SKM-1 (cell line): ENCODE measurements around the gene GDPD4.
"Not testable (repeated sequence)": the region's sequence is repeated elsewhere in the genome, so short reads cannot be mapped to it uniquely, and the experiment has no call there.

ENCODE experiments used
- DNase-seq: peaks from one replicate; lab custom pipeline; 2025; ENCODE audit not compliant: unreplicated experiment; lab: John Stamatoyannopoulos, UW

Gene GDPD4

GRCh38 chr11:77300028-77300427 lies 1.5 kb downstream of the GDPD4 start:
- not testable (repeated sequence) for DNase-seq

DNA sequence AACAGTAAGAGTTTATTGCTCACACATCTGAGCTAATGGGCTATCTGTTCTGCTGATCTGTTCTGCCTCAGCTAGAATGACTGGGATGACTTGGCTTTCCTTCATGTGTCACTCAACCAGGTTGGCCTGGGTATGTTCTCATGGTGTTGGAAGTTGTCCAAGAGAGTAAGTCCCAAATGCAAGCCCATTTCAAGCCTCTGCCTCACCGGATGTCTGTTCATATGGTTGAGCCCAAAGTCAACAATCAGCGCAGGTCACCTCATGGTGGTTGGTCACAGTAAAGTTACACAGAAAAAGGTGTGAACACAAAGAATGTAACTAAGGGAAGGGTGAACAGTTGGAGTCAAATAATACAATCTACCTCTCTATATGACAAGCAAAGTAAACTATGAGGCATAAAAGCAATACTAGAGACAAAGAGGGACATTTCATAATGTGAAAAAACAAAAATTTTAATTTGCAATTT lies 1.9 kb downstream of the GDPD4 start:
- no peak for DNase-seq

GRCh38 chr11:77294040-77294439 lies 7.4 kb downstream of the GDPD4 start:
- DNase-seq, result no peak

- DNase-seq, result no peak
Observed at GRCh38 chr11:77289737-77290136, 11.7 kb downstream of the GDPD4 start.

- DNase-seq, result no peak
Observed at GRCh38 chr11:77287615-77288273, 13.7 kb downstream of the GDPD4 start.

GRCh38 chr11:77287136-77287535 lies 14.3 kb downstream of the GDPD4 start:
- no peak for DNase-seq

DNA sequence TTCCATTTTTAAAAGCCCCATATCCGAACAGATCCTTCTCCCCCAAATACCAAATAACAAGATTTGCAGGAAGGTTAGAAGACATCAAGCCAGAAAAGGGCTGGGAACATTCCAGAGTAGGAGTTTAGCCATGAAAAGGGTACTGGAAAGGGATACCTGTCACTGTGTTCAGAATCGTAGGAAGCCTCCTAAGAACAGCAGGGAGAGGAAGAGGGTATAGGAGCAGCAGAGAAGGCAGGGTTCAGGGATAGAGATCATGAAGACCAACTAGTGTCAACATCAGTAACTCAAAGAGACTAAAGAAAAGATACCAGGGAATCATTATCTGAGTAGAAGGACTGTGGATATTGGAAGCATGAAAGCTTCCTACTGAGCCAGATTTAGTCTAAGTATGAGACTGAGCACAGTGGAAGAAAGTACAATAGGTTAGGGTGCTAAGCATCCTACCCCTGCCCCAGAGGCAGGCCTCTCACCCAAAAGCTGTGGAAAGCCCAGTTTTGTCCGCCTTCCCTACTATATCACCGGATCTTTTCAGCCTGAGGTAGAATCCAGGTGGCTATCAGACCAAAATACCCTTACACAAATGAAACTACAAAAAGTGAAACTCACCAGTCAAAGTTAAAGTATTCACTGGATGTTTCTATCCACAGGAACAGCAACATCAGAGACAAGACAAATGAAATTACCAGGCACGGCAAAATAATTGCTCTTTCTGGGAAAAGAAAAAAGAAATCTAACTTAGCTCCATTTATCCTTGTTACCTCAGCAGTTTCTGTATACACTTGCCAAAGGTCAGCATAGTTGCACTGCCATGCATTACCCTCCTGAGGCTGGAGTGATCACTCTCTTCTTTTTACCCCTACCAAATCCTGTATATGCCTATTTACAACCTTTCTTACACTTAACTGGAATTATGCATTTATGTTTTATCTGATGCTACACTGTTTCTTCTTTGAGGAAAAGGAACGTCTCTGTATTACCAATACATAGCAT lies 16.7 kb downstream of the GDPD4 start:
- no peak for DNase-seq

DNA sequence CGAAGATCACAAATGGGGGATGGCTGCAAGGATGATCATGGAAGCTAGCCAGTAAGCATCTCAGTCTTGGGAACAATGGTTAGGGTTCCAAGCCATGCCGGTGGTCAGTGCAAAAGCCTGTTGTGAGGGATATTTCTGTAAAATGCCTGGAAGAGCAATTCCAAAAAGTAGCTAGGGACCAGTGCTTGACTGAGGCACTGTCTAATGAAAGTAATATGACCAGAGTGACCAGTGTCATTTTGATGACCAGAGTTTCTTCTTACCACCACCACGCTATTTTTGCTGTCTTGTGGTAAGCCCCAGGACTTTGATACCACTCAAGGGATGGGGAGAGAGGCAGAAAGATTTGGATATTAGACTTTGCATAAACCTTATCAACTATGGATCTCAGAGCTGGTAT lies 18.4 kb downstream of the GDPD4 start:
- no peak for DNase-seq

DNA sequence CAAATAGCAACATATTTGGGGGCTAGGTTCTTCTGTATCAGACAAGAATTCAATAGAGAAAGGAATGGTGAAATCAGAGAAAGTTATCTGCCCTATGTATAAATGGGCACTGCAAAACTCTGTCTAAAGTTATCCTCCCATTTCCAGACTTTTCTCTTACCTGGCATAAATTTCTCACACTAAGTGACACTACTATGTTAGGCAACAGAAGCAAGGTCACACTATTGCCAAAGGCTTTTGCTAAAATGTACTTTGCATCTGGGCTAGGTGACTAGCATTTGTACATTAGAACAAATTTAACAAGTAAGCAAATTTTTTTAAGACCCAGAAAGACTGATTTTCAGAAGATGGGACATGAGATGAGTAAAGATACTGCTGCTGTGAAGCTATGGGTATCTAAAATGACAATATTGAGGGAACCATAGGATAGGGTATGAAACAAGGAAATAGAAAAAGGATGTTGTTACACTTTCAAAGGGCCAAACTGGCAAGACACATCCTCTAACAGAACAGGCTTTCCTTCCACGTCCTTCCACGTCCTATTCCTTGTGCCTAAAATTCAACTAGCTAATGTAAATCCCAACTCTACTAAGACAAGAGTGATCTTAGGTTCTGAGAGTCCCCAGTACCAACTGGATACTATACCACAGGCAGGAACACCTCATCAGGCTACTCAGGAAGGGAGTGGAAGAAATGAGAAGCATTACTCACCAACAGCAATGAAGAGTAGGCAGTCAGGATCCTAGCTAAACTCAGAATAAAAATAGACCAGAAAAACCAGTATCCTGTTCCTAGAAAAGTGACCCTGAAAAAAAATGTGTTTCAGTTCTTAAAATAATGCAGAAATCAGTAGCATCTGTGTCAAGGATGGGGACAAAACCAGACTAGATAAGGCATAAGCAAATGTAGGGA lies 22.6 kb downstream of the GDPD4 start:
- no peak for DNase-seq

DNA sequence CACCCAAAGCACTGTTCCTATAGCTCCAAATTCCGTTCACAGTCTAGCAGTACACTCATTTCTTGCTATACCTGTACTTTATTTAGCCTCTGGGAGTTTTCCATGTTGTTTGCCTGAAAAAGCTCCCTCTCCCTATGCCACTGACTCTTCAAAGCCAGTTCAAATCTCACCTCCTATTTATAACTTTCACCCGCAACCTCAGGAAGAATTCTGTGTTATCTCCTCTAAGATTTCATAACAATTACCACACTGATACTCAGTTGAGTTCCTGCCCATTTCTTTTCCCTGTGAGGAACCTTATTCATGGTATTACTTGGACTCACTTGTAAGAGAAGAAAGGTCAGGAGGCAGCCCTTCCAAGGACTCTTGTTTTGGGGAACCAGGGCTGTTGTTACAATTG lies 25.2 kb downstream of the GDPD4 start:
- DNase-seq, result no peak

DNA sequence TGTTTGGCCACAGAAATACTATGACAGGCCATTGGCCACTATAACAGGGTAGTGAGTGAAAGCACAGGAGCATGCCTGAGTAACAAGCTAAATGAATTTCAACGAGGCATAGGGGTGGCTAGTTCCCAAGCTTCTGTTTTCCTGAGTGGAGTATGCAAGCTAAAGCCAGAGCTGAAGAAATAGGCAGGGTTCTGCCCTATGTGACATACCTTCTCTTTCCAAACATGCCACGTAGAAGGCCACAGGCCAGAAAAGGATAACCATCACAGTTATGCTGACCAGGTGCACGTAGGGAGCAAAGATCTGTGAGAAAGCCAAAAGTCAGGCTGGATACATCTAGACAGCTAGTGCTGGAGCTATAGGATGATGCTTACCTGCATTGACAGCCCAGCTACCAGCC lies 30.6 kb downstream of the GDPD4 start:
- no peak for DNase-seq

- no peak for DNase-seq
Observed at GRCh38 chr11:77269484-77270123, 31.9 kb downstream of the GDPD4 start.

DNA sequence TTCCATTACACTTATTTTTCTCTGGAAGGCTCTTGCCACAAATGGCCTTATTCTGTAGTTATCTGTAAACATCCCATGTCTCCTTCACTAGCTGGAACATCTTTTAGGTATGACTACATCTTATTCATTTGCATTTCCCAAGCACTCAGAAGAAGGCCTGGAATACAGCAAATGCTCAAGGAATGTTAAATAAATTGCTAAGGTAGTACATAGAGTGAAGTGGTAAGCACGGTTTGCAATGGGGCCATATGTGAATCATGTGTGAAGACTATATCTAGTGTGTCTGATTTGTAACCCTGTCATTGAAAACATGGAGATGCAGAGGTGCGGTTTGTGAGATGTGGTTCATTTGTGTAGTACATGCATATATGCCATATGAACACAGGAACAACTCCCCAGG lies 33.5 kb downstream of the GDPD4 start:
- DNase-seq, result no peak

GRCh38 chr11:77266766-77267165 lies 34.7 kb downstream of the GDPD4 start:
- DNase-seq, result no peak

DNA sequence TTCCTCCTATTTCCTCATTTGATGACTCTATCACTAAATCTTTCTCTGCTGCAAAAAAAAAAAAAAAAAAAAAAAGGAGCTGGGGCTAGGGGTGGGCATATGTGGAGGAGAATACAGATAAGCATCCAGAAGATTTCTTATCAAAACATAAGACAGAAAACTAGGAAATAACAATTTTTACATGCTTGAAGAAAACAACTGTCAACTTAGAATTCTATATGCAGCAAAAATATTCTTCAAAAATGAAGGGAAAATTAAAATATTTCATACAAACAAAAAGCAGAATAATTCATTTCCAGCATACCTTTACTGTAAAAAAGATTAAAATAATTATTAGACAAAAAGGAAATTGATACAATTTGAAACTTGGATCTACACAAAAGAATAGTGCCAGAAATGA lies 38.7 kb downstream of the GDPD4 start:
- DNase-seq, result no peak

GRCh38 chr11:77259641-77260040 lies 41.8 kb downstream of the GDPD4 start:
- no peak for DNase-seq

DNA sequence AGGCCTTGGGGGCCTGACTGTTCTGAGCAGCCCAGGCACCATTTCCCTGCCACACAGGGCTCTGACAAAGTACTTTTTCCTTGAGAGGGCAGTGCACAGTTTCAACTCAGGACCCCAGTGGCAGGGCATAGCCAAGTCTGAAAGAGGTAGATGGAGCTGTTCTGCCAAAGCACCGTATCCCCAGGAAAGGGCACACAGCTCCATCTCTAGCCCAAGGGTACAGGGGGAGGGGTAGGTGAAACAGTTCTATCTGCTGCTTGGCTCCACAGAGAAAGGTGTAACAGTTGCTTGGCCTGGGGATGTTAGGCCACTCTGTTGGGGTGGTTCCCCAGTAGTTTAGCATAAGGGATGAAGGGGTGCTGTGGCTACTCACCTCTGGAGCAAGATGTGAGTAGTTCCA lies 47.8 kb downstream of the GDPD4 start:
- DNase-seq, result no peak

DNA sequence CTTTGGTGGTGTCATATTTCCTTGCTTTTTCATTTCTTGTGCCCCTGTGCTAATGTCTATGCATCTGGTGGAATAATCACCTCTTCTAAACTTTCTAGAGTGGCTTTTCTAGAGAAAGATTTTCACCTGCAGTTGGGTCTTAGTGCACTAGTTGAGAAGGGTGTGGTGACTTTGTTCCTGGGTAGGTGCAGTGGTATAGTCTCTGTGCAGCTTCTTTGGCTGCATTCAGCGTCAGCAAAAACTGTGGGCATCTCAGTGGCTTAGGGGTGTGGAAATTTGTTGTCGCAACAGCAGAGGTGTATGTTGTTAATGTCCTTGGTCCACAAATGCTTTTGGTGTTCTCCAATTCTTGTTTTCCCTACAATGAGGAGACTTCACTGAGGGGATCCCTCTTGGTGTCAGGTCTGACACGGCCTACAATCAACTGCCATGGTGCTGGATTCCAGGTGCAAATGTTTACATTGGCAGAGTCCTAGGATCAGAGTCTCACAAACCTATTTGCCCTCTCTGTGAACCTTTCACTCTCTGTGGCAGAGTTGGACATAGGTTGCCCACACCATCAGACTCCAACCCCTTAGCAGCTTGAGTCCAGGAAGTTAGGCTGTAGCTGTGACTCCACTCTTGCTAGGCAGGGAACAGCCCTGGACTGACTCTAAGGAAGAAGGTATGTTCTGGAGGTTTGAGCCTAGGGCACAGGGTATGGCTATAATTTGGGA lies 48.8 kb downstream of the GDPD4 start:
- no peak for DNase-seq

DNA sequence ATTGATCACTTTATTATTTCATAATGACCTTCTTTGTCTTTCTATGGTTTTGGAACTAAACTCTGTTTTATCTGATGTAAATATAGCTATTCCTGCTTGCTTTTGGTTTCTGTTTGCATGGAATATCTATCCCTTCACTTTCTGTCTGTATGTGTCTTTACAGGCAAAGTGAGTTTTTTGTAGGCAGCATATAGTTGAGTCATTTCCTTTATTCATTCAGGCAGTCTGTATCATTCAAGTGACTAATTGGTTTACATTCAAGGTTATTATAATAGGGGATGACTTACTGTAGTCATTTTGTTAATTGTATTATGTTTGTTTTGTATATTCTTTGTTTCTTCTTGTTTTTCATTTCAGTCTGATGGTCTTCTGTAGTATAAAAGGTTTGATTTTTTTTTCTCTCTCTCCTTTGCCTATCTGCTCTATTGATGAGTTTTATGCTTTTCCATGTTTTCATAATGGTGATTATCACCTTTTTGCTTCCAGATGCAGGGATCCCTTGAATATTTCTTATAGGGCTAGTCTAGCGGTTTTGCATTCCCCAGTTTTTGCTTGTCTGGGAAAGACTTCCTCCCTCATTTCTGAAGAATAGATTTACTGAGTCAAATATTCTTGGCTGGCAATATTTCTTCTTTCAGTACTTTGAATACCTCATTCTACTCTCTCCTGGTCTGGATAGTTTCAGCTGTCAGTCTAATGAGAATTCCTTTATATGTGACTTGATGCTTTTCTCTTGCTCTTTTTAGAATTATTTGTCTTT lies 50.4 kb downstream of the GDPD4 start:
- DNase-seq, result no peak
